Brain pericyte (primary cell): ENCODE measurements around the gene NOX3.
"Not testable (repeated sequence)": the region's sequence is repeated elsewhere in the genome, so short reads cannot be mapped to it uniquely, and the experiment has no call there.

Experiments used
- DNase-seq: peaks from one replicate; pipeline ENCODE4 v3.0.0-alpha.2; 2012; ENCODE audit warnings: low read depth, low spot score

The NOX3 gene

GRCh38 chr6:155470979-155471616 lies 15.5 kb upstream of the NOX3 start:
- DNase-seq = not testable (repeated sequence)

- DNase-seq = not testable (repeated sequence)
These were observed 12.9 kb upstream of the NOX3 start for GRCh38 chr6:155468543-155468942.

- DNase-seq = no peak
These were observed 10.9 kb upstream of the NOX3 start for GRCh38 chr6:155466539-155466938.

GRCh38 chr6:155461556-155461955 lies 5.9 kb upstream of the NOX3 start:
- DNase-seq = no peak

- no peak for DNase-seq
These were observed 1.2 kb downstream of the NOX3 start for GRCh38 chr6:155454471-155454870.

GRCh38 chr6:155454008-155454407 lies 1.6 kb downstream of the NOX3 start:
- DNase-seq = no peak

GRCh38 chr6:155452576-155452975 lies 3.1 kb downstream of the NOX3 start:
- DNase-seq = no peak

- not testable (repeated sequence) for DNase-seq
These were observed 4.1 kb downstream of the NOX3 start for GRCh38 chr6:155451530-155451929.

GRCh38 chr6:155450240-155450581 lies 5.4 kb downstream of the NOX3 start:
- no peak for DNase-seq

- DNase-seq = no peak
These were observed 6.0 kb downstream of the NOX3 start for GRCh38 chr6:155449450-155450239.

- no peak for DNase-seq
These were observed 6.8 kb downstream of the NOX3 start for GRCh38 chr6:155448668-155449449.

GRCh38 chr6:155447949-155448348 lies 7.7 kb downstream of the NOX3 start:
- DNase-seq = no peak

- no peak for DNase-seq
These were observed 10.4 kb downstream of the NOX3 start for GRCh38 chr6:155444952-155445903.

- no peak for DNase-seq
These were observed 11.3 kb downstream of the NOX3 start for GRCh38 chr6:155444120-155444917.

- no peak for DNase-seq
These were observed 12.5 kb downstream of the NOX3 start for GRCh38 chr6:155443168-155443567.

GRCh38 chr6:155442562-155442961 lies 13.1 kb downstream of the NOX3 start:
- no peak for DNase-seq

GRCh38 chr6:155441112-155441465 lies 14.6 kb downstream of the NOX3 start:
- DNase-seq = no peak

- no peak for DNase-seq
These were observed 15.1 kb downstream of the NOX3 start for GRCh38 chr6:155440398-155441111.

- no peak for DNase-seq
These were observed 16.3 kb downstream of the NOX3 start for GRCh38 chr6:155439376-155439775.
